Measurements from ENCODE around the gene SINHCAF. TPM values are rescaled to one million over a fixed set of nuclear protein-coding genes. Genes with fewer than 3 reads are reported as not detected.

The SINHCAF gene
- total RNA-seq, 1 experiment from 2014 or later: 179 TPM

DNA sequence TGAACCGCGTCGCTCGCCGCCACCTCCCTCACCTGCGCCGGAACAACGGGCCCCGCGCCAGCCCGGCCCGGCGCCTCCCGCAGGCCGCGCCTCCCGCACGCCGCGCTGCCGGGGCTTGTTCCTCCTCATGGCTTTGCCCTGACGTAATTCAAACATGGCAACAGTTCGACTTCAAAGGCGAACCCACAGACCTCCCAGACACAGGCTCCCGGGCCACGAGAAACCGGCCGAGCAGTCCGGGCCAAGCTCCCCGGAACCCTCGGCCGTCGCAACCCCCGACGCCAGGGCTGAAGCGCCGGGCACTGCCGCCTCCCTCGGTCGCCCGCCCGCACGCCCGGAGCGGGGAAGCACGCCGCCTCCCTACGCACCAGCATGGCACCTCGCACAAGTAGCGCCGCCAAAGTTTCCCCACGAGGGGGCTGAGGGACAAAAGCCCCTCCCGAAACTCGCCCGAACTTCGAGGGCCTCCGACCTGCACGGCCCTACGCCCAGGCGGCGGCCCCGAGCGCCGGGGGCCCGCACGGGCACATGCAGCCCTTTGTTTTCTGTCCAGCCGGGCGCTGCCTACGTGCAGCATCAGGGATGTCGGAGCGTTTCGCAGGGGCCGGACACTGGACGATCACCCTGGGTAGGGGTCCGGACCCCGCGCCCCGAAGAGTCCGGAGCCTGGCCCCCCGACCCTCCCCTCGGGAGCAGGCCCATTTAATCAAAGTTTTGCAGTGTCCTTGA, 1.7 kb downstream of the SINHCAF start:
- DNase-seq (ENCODE audit: low read depth, low spot score) (peak; percentile 63), ATAC-seq (peak; percentile 57)
- peaks cover 18 to 50% of the 10 kb centered on the region in 2 experiments for H3K4me1 ChIP-seq (ENCODE audit: control insufficient read depth in 1 of 2, insufficient read depth in 2 of 2, low read length in 2 of 2)
- intact Hi-C loops (cut with micrococcal nuclease): no loop called here
- no peaks in the 10 kb centered on the region for H3K9me2 ChIP-seq (ENCODE audit: insufficient read depth)
- ChIA-PET CTCF (no interaction called here), POLR2A (no interaction called here), RAD21 (ENCODE audit: low non-redundant PET in 1 of 2, low total read pairs in 2 of 2, uncharacterized antibody in 2 of 2, unreplicated experiment in 2 of 2) (interaction anchor here in 1 of 2 experiments (0.7 kb wide), 1 partner anchor 60 kb away, joined by 4 read pairs; no protein-coding TSS in a partner anchor)
- TF ChIP-seq, protein P1, sequence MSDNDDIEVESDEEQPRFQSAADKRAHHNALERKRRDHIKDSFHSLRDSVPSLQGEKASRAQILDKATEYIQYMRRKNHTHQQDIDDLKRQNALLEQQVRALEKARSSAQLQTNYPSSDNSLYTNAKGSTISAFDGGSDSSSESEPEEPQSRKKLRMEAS (IDR thresholded peaks at IDR 0.05): peak; percentile 73
- TF ChIP-seq, protein P2, sequence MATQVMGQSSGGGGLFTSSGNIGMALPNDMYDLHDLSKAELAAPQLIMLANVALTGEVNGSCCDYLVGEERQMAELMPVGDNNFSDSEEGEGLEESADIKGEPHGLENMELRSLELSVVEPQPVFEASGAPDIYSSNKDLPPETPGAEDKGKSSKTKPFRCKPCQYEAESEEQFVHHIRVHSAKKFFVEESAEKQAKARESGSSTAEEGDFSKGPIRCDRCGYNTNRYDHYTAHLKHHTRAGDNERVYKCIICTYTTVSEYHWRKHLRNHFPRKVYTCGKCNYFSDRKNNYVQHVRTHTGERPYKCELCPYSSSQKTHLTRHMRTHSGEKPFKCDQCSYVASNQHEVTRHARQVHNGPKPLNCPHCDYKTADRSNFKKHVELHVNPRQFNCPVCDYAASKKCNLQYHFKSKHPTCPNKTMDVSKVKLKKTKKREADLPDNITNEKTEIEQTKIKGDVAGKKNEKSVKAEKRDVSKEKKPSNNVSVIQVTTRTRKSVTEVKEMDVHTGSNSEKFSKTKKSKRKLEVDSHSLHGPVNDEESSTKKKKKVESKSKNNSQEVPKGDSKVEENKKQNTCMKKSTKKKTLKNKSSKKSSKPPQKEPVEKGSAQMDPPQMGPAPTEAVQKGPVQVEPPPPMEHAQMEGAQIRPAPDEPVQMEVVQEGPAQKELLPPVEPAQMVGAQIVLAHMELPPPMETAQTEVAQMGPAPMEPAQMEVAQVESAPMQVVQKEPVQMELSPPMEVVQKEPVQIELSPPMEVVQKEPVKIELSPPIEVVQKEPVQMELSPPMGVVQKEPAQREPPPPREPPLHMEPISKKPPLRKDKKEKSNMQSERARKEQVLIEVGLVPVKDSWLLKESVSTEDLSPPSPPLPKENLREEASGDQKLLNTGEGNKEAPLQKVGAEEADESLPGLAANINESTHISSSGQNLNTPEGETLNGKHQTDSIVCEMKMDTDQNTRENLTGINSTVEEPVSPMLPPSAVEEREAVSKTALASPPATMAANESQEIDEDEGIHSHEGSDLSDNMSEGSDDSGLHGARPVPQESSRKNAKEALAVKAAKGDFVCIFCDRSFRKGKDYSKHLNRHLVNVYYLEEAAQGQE (IDR thresholded peaks at IDR 0.05; ENCODE audit: low read depth): no peak
- TF ChIP-seq, protein P3, sequence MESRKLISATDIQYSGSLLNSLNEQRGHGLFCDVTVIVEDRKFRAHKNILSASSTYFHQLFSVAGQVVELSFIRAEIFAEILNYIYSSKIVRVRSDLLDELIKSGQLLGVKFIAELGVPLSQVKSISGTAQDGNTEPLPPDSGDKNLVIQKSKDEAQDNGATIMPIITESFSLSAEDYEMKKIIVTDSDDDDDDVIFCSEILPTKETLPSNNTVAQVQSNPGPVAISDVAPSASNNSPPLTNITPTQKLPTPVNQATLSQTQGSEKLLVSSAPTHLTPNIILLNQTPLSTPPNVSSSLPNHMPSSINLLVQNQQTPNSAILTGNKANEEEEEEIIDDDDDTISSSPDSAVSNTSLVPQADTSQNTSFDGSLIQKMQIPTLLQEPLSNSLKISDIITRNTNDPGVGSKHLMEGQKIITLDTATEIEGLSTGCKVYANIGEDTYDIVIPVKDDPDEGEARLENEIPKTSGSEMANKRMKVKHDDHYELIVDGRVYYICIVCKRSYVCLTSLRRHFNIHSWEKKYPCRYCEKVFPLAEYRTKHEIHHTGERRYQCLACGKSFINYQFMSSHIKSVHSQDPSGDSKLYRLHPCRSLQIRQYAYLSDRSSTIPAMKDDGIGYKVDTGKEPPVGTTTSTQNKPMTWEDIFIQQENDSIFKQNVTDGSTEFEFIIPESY (IDR thresholded peaks at IDR 0.05; ENCODE audit: extremely low read depth, insufficient replicate concordance, low read length): no peak
- TF ChIP-seq RAD21 (IDR thresholded peaks at IDR 0.05; ENCODE audit: low read depth) (no peak), JUND (IDR thresholded peaks at IDR 0.05) (no peak), SRF (IDR thresholded peaks at IDR 0.05; ENCODE audit: low read depth) (no peak), SIN3A (IDR thresholded peaks at IDR 0.05; ENCODE audit: low read depth) (peak; percentile 56; the same call in 1 of the 2 replicates), TCF7L2 (IDR thresholded peaks at IDR 0.05; ENCODE audit: borderline replicate concordance, extremely low read depth, insufficient read depth, insufficient read length) (peak; percentile 95), ZFX (IDR thresholded peaks at IDR 0.05) (peak; percentile 61)
- TF ChIP-seq, protein P4, sequence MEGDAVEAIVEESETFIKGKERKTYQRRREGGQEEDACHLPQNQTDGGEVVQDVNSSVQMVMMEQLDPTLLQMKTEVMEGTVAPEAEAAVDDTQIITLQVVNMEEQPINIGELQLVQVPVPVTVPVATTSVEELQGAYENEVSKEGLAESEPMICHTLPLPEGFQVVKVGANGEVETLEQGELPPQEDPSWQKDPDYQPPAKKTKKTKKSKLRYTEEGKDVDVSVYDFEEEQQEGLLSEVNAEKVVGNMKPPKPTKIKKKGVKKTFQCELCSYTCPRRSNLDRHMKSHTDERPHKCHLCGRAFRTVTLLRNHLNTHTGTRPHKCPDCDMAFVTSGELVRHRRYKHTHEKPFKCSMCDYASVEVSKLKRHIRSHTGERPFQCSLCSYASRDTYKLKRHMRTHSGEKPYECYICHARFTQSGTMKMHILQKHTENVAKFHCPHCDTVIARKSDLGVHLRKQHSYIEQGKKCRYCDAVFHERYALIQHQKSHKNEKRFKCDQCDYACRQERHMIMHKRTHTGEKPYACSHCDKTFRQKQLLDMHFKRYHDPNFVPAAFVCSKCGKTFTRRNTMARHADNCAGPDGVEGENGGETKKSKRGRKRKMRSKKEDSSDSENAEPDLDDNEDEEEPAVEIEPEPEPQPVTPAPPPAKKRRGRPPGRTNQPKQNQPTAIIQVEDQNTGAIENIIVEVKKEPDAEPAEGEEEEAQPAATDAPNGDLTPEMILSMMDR (IDR thresholded peaks at IDR 0.05 in 2 of 3, conservative IDR thresholded peaks at IDR 0.05 in 1 of 3; ENCODE audit: borderline replicate concordance in 1 of 3, insufficient read depth in 1 of 3, low read depth in 2 of 3, low read length in 2 of 3): peak in 1 of 3 experiments; percentile 2; a peak in 1 of 6 replicates
- H3K79me2 ChIP-seq (ENCODE audit: insufficient read depth, low read length): peaks cover 67% of the 10 kb centered on the region
- H3K36me3 ChIP-seq (ENCODE audit: control insufficient read depth in 1 of 2, insufficient read depth in 2 of 2, low read length in 2 of 2): no peaks in the 10 kb centered on the region
- H3K9me3 ChIP-seq (ENCODE audit: control insufficient read depth in 1 of 2, insufficient read depth in 1 of 2, low read depth in 1 of 2, low read length in 2 of 2): no peaks in the 10 kb centered on the region
- H2AFZ ChIP-seq (ENCODE audit: low read depth, low read length, poor library complexity, severe bottlenecking): no peak overlapping the region
- peak overlapping the region; percentile 91 to 92 for H3K4me3 ChIP-seq (replicated peaks in 1 of 2; ENCODE audit: low read depth in 1 of 2, low read length in 2 of 2)
- no TSS peak for BruUV-seq (replicated peaks)
- H3K9ac ChIP-seq (ENCODE audit: low read length): peak overlapping the region; percentile 97
- H4K20me1 ChIP-seq (ENCODE audit: insufficient read depth): peaks cover 32% of the 10 kb centered on the region; the same call in 1 of the 2 replicates
- peak overlapping the region; percentile 93 for H3K4me2 ChIP-seq (ENCODE audit: low read length)
- H3K27me3 ChIP-seq (ENCODE audit: insufficient read depth, low read length): no peaks in the 10 kb centered on the region
- H3K27ac ChIP-seq (ENCODE audit: low read depth, low read length): peak overlapping the region; percentile 87

Measured in HCT116 (cell line).